CD14-positive monocyte (primary cell): ENCODE data around the gene SERPINI2. TPM values are rescaled to one million over a fixed set of nuclear protein-coding genes. Genes with fewer than 3 reads are reported as not detected.

ENCODE experiments used
- DNase-seq, 3 donors: peaks; one replicate each; pipeline ENCODE4 v3.0.0-alpha.2; 2011 to 2022
- H2AFZ ChIP-seq: 2 replicates; pipeline ENCODE4 v1.6.0; 2012; ENCODE audit warnings: mild to moderate bottlenecking, low read depth, low read length, inconsistent platforms; ENCODE audit not compliant: insufficient read depth, poor library complexity, severe bottlenecking
- H3K27ac ChIP-seq, 2 donors: 1 replicate in 1 of 2; 2 replicates in 1 of 2; pipeline ENCODE4 v1.5.1; 2012 to 2013; ENCODE audit warnings: low read length in 2 of 2, control low read depth in 1 of 2, inconsistent platforms in 1 of 2, low read depth in 1 of 2, mild to moderate bottlenecking in 1 of 2
- H3K27me3 ChIP-seq, 2 donors: one replicate each; pipeline versions ENCODE4 v1.6.0 to v1.6.1; 2011 to 2013; ENCODE audit warnings: low read length in 2 of 2; ENCODE audit not compliant: control insufficient read depth in 2 of 2, insufficient read depth in 2 of 2
- H3K36me3 ChIP-seq, 2 donors: replicated peaks in 1 of 2; 1 replicate in 1 of 2; 2 replicates in 1 of 2; pipeline versions ENCODE4 v1.5.1 to v1.6.1; 2012 to 2013; ENCODE audit warnings: low read length in 2 of 2, control low read depth in 1 of 2, inconsistent platforms in 1 of 2, mild to moderate bottlenecking in 1 of 2; ENCODE audit not compliant: insufficient read depth in 2 of 2, control insufficient read depth in 1 of 2
- H3K4me1 ChIP-seq, 2 donors: 1 replicate in 1 of 2; 2 replicates in 1 of 2; pipeline versions ENCODE4 v1.5.1 to v1.6.1; 2012 to 2013; ENCODE audit warnings: low read length in 2 of 2, control low read depth in 1 of 2, inconsistent platforms in 1 of 2, mild to moderate bottlenecking in 1 of 2, moderate library complexity in 1 of 2; ENCODE audit not compliant: insufficient read depth in 2 of 2, control insufficient read depth in 1 of 2
- H3K4me2 ChIP-seq: replicated peaks from 2 replicates; pipeline ENCODE3; 2012; ENCODE audit warnings: low read length, moderate library complexity, mild to moderate bottlenecking; ENCODE audit not compliant: poor library complexity, severe bottlenecking; ENCODE audit errors: extremely low read depth
- H3K4me3 ChIP-seq, 3 experiments: fragments of 200-600 bp in 1 of 3; sonication (generic) in 1 of 3; replicated peaks in 1 of 3; 1 replicate in 2 of 3; 2 replicates in 1 of 3; pipeline ENCODE4 v1.5.1; 2011 to 2013; ENCODE audit warnings: low read length in 3 of 3, mild to moderate bottlenecking in 3 of 3, control low read depth in 2 of 3, low read depth in 2 of 3, inconsistent platforms in 1 of 3, moderate library complexity in 1 of 3
- H3K79me2 ChIP-seq: 2 replicates; pipeline ENCODE4 v1.6.0; 2012; ENCODE audit warnings: mild to moderate bottlenecking, control low read depth, inconsistent platforms, low read length, moderate library complexity; ENCODE audit not compliant: insufficient read depth
- H3K9ac ChIP-seq: 2 replicates; pipeline ENCODE4 v1.6.0; 2017; ENCODE audit warnings: low read length, mild to moderate bottlenecking; ENCODE audit not compliant: insufficient read depth, poor library complexity, severe bottlenecking
- H3K9me3 ChIP-seq, 2 donors: replicated peaks in 1 of 2; 1 replicate in 1 of 2; 2 replicates in 1 of 2; pipeline versions ENCODE4 v1.5.1 to v1.6.1; 2012 to 2013; ENCODE audit warnings: low read length in 2 of 2, control low read depth in 1 of 2; ENCODE audit not compliant: control insufficient read depth in 1 of 2, insufficient read depth in 1 of 2
- H4K20me1 ChIP-seq: 2 replicates; pipeline ENCODE4 v1.6.0; 2012; ENCODE audit warnings: mild to moderate bottlenecking, low read length, control low read depth, moderate library complexity; ENCODE audit not compliant: insufficient read depth
- H3K27ac Mint-ChIP-seq, 7 donors: one replicate each; pipeline ENCODE4 v1.8.0; 2020; ENCODE audit warnings: mild to moderate bottlenecking in 7 of 7, mixed read lengths in 7 of 7, moderate library complexity in 6 of 7, inconsistent platforms in 2 of 7
- H3K27me3 Mint-ChIP-seq, 3 donors: one replicate each; pipeline ENCODE4 v1.8.0; 2021 to 2022; ENCODE audit warnings: low read depth in 3 of 3, mild to moderate bottlenecking in 3 of 3, mixed read lengths in 3 of 3, moderate library complexity in 3 of 3, inconsistent platforms in 1 of 3
- H3K36me3 Mint-ChIP-seq, 2 donors: one replicate each; pipeline ENCODE4 v1.8.0; 2020; ENCODE audit warnings: mixed read lengths in 2 of 2, inconsistent platforms in 1 of 2, mild to moderate bottlenecking in 1 of 2
- H3K4me1 Mint-ChIP-seq: one replicate; pipeline ENCODE4 v1.8.0; 2020; ENCODE audit warnings: mild to moderate bottlenecking, mixed read lengths
- H3K4me3 Mint-ChIP-seq, 2 donors: one replicate each; pipeline ENCODE4 v1.8.0; 2020; ENCODE audit warnings: mild to moderate bottlenecking in 2 of 2, mixed read lengths in 2 of 2, moderate library complexity in 1 of 2
- H3K9me3 Mint-ChIP-seq, 7 donors: one replicate each; pipeline ENCODE4 v1.8.0; 2020 to 2022; ENCODE audit warnings: mixed read lengths in 7 of 7, mild to moderate bottlenecking in 6 of 7, moderate library complexity in 6 of 7, inconsistent platforms in 2 of 7
- CTCF ChIP-seq: fragments of 200-600 bp; IDR thresholded peaks from one replicate; pipeline ENCODE4 v1.8.0; 2022; ENCODE audit warnings: antibody characterized with exemption, mild to moderate bottlenecking
- WGBS: methylation state at CpG from one replicate; pipeline ENCODE4 v1.1.5; 2013; ENCODE audit warnings: missing lambda C conversion rate; ENCODE audit not compliant: insufficient coverage; 5-methylcytosine and 5-hydroxymethylcytosine counted together
- intact Hi-C, 2 donors: fragments of 100-400 bp; cut with micrococcal nuclease; formaldehyde crosslinking; loops; one replicate each; pipeline versions ENCODE4 v1.15.0 to v1.15.1; 2023
- polyA plus RNA-seq, 3 donors: library from polyadenylated mRNA; depleted of rRNA in 1 of 3; unstranded in 2 of 3; stranded (reverse) in 1 of 3; fragments of 300-500 nt in 2 of 3; fragments of >200 nt in 1 of 3; fragmentation: Illumina TruSeq in 2 of 3; gene quantifications; 1 replicate in 2 of 3; 2 replicates in 1 of 3; pipeline ENCODE4 v1.2.3, GENCODE V29; 2012 to 2021

SERPINI2 gene
- polyA plus RNA-seq, 3 donors, result 1.1 TPM; not detected in 2

- no peak overlapping the region for H3K4me2 ChIP-seq
- H3K27ac Mint-ChIP-seq, result peak overlapping the region in 1 of 7 donors; percentile 19
Observed at GRCh38 chr3:167497903-167498302, 24.1 kb upstream of the SERPINI2 start.

GRCh38 chr3:167493244-167493643 is 19.4 kb upstream of the SERPINI2 start:
- Mint-ChIP-seq H3K27me3 (no peaks in the 10 kb centered on the region), H3K4me1 (peaks cover 13% of the 10 kb centered on the region), H3K4me3 (no peak overlapping the region), H3K9me3 (no peaks in the 10 kb centered on the region), H3K27ac (no peak overlapping the region), H3K36me3 (peaks cover 0 to 2% of the 10 kb centered on the region in 2 donors)
- Histone ChIP-seq H4K20me1 (no peaks in the 10 kb centered on the region), H3K79me2 (no peaks in the 10 kb centered on the region), H3K9me3 (no peaks in the 10 kb centered on the region), H3K36me3 (no peaks in the 10 kb centered on the region), H2AFZ (no peak overlapping the region), H3K27ac (no peak overlapping the region), H3K4me2 (no peak overlapping the region), H3K27me3 (no peaks in the 10 kb centered on the region), H3K4me1 (peaks cover 0 to 4% of the 10 kb centered on the region in 2 donors), H3K9ac (no peak overlapping the region), H3K4me3 (no peak overlapping the region)
- TF ChIP-seq CTCF, result peak; percentile 48
- DNase-seq, result peak in 1 of 3 donors; percentile 14
- intact Hi-C loops, result no loop called here
- WGBS, result 93% methylated on average over 3 of the region's 3 CpGs

More at GRCh38 chr3:167497903-167498302, 24.1 kb upstream of the SERPINI2 start:
- H3K27me3 ChIP-seq, result no peaks in the 10 kb centered on the region
- H3K4me1 ChIP-seq, result peaks cover 11 to 12% of the 10 kb centered on the region in 2 donors
- H3K4me3 ChIP-seq, result no peak overlapping the region
- intact Hi-C loops, result no loop called here
- no peaks in the 10 kb centered on the region for H3K9me3 ChIP-seq
- H3K27ac ChIP-seq, result no peak overlapping the region
- H3K79me2 ChIP-seq, result no peaks in the 10 kb centered on the region
- 100% methylated on average over 1 of the region's 7 CpGs for WGBS
- Mint-ChIP-seq H3K36me3 (peaks cover 0 to 2% of the 10 kb centered on the region in 2 donors), H3K27me3 (peaks cover 0 to 2% (median 0%) of the 10 kb centered on the region in 3 donors), H3K9me3 (peaks cover 0 to 3% (median 0%) of the 10 kb centered on the region in 7 donors), H3K4me1 (peaks cover 16% of the 10 kb centered on the region), H3K4me3 (no peak overlapping the region)
- no peak overlapping the region for H2AFZ ChIP-seq
- no peak for TF ChIP-seq CTCF
- no peak overlapping the region for H3K9ac ChIP-seq
- DNase-seq, result no peak
- H3K36me3 ChIP-seq, result no peaks in the 10 kb centered on the region
- H4K20me1 ChIP-seq, result no peaks in the 10 kb centered on the region
